Natural killer cell (primary cell): Measurements from ENCODE around the gene PALS2. TPM values are rescaled to one million over a fixed set of nuclear protein-coding genes. Genes with fewer than 3 reads are reported as not detected.

Experiments
- ATAC-seq, 3 donors: fragments of 150-1000 bp in 2 of 3; fragments of 200-7000 bp in 1 of 3; cut with Tn5 transposase; 1 replicate in 1 of 3; 2 replicates in 2 of 3; pipeline ENCODE4 v1.10.0; 2021; ENCODE audit warnings: mild to moderate bottlenecking in 2 of 3, moderate library complexity in 2 of 3
- DNase-seq, 2 donors: peaks; one replicate each; pipeline versions ENCODE4 v3.0.0 to v3.0.0-alpha.2; 2013 to 2021; ENCODE audit warnings: mixed read lengths in 1 of 2
- H3K27ac ChIP-seq: one replicate; pipeline ENCODE4 v1.5.1; 2013; ENCODE audit warnings: mild to moderate bottlenecking, low read length
- H3K27me3 ChIP-seq: one replicate; pipeline ENCODE4 v1.6.1; 2013; ENCODE audit warnings: low read length; ENCODE audit not compliant: control insufficient read depth, insufficient read depth
- H3K36me3 ChIP-seq: one replicate; pipeline ENCODE4 v1.6.1; 2013; ENCODE audit warnings: low read length; ENCODE audit not compliant: control insufficient read depth, insufficient read depth
- H3K4me1 ChIP-seq: one replicate; pipeline ENCODE4 v1.6.1; 2013; ENCODE audit warnings: low read length; ENCODE audit not compliant: control insufficient read depth, insufficient read depth
- H3K4me3 ChIP-seq: one replicate; pipeline ENCODE4 v1.5.1; 2013; ENCODE audit warnings: low read length
- H3K9me3 ChIP-seq: one replicate; pipeline ENCODE4 v1.6.1; 2013; ENCODE audit warnings: low read length; ENCODE audit not compliant: control insufficient read depth, insufficient read depth
- H3K27ac Mint-ChIP-seq, 2 donors: one replicate each; pipeline ENCODE4 v1.8.0; 2022; ENCODE audit warnings: mild to moderate bottlenecking in 2 of 2, mixed read lengths in 2 of 2, moderate library complexity in 1 of 2
- H3K27me3 Mint-ChIP-seq, 2 donors: one replicate each; pipeline ENCODE4 v1.8.0; 2022; ENCODE audit warnings: low read depth in 2 of 2, mixed read lengths in 2 of 2
- H3K36me3 Mint-ChIP-seq: one replicate; pipeline ENCODE4 v1.8.0; 2022; ENCODE audit warnings: mixed read lengths
- H3K4me1 Mint-ChIP-seq, 2 donors: one replicate each; pipeline ENCODE4 v1.8.0; 2022; ENCODE audit warnings: mixed read lengths in 2 of 2
- H3K4me3 Mint-ChIP-seq: one replicate; pipeline ENCODE4 v1.8.0; 2022; ENCODE audit warnings: mild to moderate bottlenecking, moderate library complexity, mixed read lengths
- H3K9me3 Mint-ChIP-seq, 2 donors: one replicate each; pipeline ENCODE4 v1.8.0; 2022; ENCODE audit warnings: mixed read lengths in 2 of 2
- CTCF ChIP-seq: fragments of 200-600 bp; IDR thresholded peaks from one replicate; pipeline ENCODE4 v1.8.0; 2022; ENCODE audit warnings: antibody characterized with exemption
- WGBS: methylation state at CpG from one replicate; pipeline ENCODE4 v1.1.7; 2013; ENCODE audit warnings: missing lambda C conversion rate; ENCODE audit not compliant: insufficient coverage; 5-methylcytosine and 5-hydroxymethylcytosine counted together
- intact Hi-C: fragments of 100-400 bp; cut with micrococcal nuclease; formaldehyde crosslinking; loops from one replicate; pipeline ENCODE4 v1.14.2; 2022
- total RNA-seq, 4 donors: library from RNA; stranded (reverse); fragments of 120-200 nt in 1 of 4; gene quantifications; one replicate each; pipeline versions ENCODE4 v1.2.3 to v1.2.4, GENCODE V29; 2013 to 2022

PALS2 gene
- total RNA-seq, 3 donors from 2014 or later (not counting 1 experiment from before 2014, with no cell fraction given) = 15.2 to 16.3 (median 15.4) TPM

DNA sequence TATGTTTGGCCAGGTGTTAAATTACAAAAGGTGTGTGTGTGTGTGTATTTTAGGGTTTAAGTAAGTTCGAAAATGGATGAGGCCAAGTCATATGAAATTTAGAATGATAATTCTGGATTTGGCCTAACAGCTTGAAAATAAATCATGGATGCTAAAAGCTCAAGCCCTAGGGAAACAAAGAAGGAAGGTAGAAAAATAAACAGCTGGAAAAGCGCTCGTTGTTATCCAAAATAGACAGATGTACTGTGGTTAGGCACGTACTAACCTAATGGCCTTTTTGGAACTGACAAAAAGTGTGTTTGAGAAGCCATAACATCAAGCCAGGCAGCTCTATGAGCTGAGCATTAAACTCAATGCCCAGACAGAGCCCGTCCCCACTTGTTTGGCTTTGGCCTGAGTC is 17.5 kb upstream of the PALS2 start:
- Histone ChIP-seq H3K4me1 (no peaks in the 10 kb centered on the region), H3K9me3 (no peaks in the 10 kb centered on the region), H3K36me3 (no peaks in the 10 kb centered on the region), H3K27me3 (no peaks in the 10 kb centered on the region), H3K27ac (no peak overlapping the region), H3K4me3 (no peak overlapping the region)
- Mint-ChIP-seq H3K27me3 (peaks cover 3 to 25% of the 10 kb centered on the region in 2 donors), H3K4me3 (no peak overlapping the region), H3K4me1 (no peaks in the 10 kb centered on the region), H3K9me3 (no peaks in the 10 kb centered on the region), H3K36me3 (no peaks in the 10 kb centered on the region), H3K27ac (no peak overlapping the region)
- intact Hi-C loops = no loop called here
- ATAC-seq (no peak), DNase-seq (no peak)
- no peak for TF ChIP-seq CTCF
- WGBS = 89% methylated on average over 5 of the region's 5 CpGs

DNA sequence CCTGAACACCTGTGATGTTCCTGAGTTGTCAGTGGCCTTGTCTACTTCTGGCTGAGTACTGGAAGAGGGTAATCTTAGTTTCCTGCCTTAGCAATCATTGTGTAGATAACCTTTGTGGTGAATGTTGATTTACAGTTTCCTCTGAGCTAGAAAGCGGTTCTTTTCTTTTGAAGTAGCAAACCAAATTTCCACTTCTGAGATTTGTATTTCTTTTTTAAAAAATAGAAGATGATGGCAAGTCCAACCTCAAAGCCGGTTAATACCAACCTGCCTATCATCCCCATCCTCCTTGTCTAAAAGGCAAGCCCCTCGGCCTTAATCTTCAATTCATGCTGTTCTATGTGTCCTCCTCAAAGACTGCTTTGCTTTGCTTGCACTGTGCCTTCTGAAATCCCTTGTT is 12.5 kb upstream of the PALS2 start:
- Mint-ChIP-seq H3K4me3 (no peak overlapping the region), H3K9me3 (no peaks in the 10 kb centered on the region), H3K27me3 (peaks cover 6 to 28% of the 10 kb centered on the region in 2 donors), H3K36me3 (no peaks in the 10 kb centered on the region), H3K4me1 (no peaks in the 10 kb centered on the region), H3K27ac (no peak overlapping the region)
- no peak for TF ChIP-seq CTCF
- 42% methylated on average over 2 of the region's 3 CpGs for WGBS
- Histone ChIP-seq H3K36me3 (no peaks in the 10 kb centered on the region), H3K4me1 (no peaks in the 10 kb centered on the region), H3K9me3 (no peaks in the 10 kb centered on the region), H3K27me3 (peaks cover 3% of the 10 kb centered on the region), H3K4me3 (no peak overlapping the region), H3K27ac (no peak overlapping the region)
- intact Hi-C loops = no loop called here
- DNase-seq (peak in 1 of 2 donors; percentile 34), ATAC-seq (no peak)

DNA sequence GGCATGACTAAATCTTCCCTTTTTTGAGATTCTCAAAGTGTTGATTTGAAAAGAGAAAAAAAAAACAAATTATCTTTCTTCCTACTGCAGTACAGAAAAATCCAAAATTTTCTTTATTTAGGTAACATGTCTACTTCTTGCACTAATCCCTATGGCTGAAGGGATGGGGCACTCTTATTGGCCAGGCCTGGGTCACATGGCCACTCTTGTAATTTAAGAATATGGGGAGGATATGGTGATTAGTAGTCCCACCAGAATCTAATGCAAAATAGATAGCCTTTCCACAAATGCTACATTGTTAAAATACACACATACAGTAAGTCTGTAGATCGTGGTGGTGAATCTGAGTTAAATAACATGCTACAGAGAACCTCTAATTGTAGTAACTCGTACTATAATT is 7.0 kb upstream of the PALS2 start:
- no CpG with 5 or more reads among the region's 2 CpGs for WGBS
- no peaks in the 10 kb centered on the region for H3K36me3 Mint-ChIP-seq

More for the DNA sequence above, 7.0 kb upstream of the PALS2 start:
- no peaks in the 10 kb centered on the region for H3K36me3 ChIP-seq
- no peak overlapping the region for H3K4me3 ChIP-seq
- Mint-ChIP-seq H3K27ac (no peak overlapping the region), H3K9me3 (no peaks in the 10 kb centered on the region), H3K4me3 (no peak overlapping the region), H3K4me1 (no peaks in the 10 kb centered on the region), H3K27me3 (peaks cover 23 to 42% of the 10 kb centered on the region in 2 donors)
- H3K4me1 ChIP-seq = no peaks in the 10 kb centered on the region
- ATAC-seq = no peak
- intact Hi-C loops = no loop called here
- H3K9me3 ChIP-seq = no peaks in the 10 kb centered on the region
- no peak overlapping the region for H3K27ac ChIP-seq
- no peak for DNase-seq
- H3K27me3 ChIP-seq = peaks cover 3% of the 10 kb centered on the region
- no peak for TF ChIP-seq CTCF
